Measurements from ENCODE around the gene AGMO. TPM values are rescaled to one million over a fixed set of nuclear protein-coding genes. Genes with fewer than 3 reads are reported as not detected.

The AGMO gene
- total RNA-seq, 2 donors from 2014 or later, result 1.9 TPM; not detected in 1

- Histone ChIP-seq H3K4me3 (ENCODE audit: low read length) (no peak overlapping the region), H3K27me3 (ENCODE audit: control insufficient read depth, insufficient read depth, low read length, poor library complexity, severe bottlenecking) (no peaks in the 10 kb centered on the region), H3K4me1 (ENCODE audit: control insufficient read depth, insufficient read depth, low read length) (no peaks in the 10 kb centered on the region), H3K9me3 (ENCODE audit: control insufficient read depth, low read length) (peaks cover 16% of the 10 kb centered on the region), H3K36me3 (ENCODE audit: control insufficient read depth, insufficient read depth, low read length) (no peaks in the 10 kb centered on the region), H3K27ac (ENCODE audit: low read depth, low read length) (no peak overlapping the region), H3K9ac (ENCODE audit: extremely low read depth, low read length, poor library complexity, severe bottlenecking) (no peak overlapping the region)
- no peak for DNase-seq
- peaks cover 4% of the 10 kb centered on the region for H3K36me3 Mint-ChIP-seq (ENCODE audit: low read depth)
- peaks cover 19% of the 10 kb centered on the region for H3K9me3 Mint-ChIP-seq
- H3K27ac Mint-ChIP-seq, result no peak overlapping the region
- no peak overlapping the region for H3K4me3 Mint-ChIP-seq
- peaks cover 2% of the 10 kb centered on the region for H3K4me1 Mint-ChIP-seq
- H3K27me3 Mint-ChIP-seq (ENCODE audit: insufficient read depth), result no peaks in the 10 kb centered on the region
- WGBS, 2 experiments (ENCODE audit: insufficient coverage in 1 of 2, insufficient read length in 1 of 2), result 78 to 84% methylated on average over 3 to 4 of the region's 4 CpGs
- TF ChIP-seq CTCF (conservative IDR thresholded peaks at IDR 0.05), result no peak
Measured at GRCh38 chr7:15341817-15342216, 220.0 kb downstream of the AGMO start.

- 100% methylated on average over 1 of the region's 1 CpG; no CpG with 5 or more reads in 1 of the 2 experiments for WGBS, 2 experiments (ENCODE audit: insufficient coverage in 1 of 2, insufficient read length in 1 of 2)
- H3K36me3 Mint-ChIP-seq (ENCODE audit: low read depth), result peaks cover 4% of the 10 kb centered on the region
- Histone ChIP-seq H3K9ac (ENCODE audit: extremely low read depth, low read length, poor library complexity, severe bottlenecking) (no peak overlapping the region), H3K4me1 (ENCODE audit: control insufficient read depth, insufficient read depth, low read length) (no peaks in the 10 kb centered on the region), H3K9me3 (ENCODE audit: control insufficient read depth, low read length) (peaks cover 16% of the 10 kb centered on the region), H3K27ac (ENCODE audit: low read depth, low read length) (no peak overlapping the region), H3K4me3 (ENCODE audit: low read length) (no peak overlapping the region), H3K27me3 (ENCODE audit: control insufficient read depth, insufficient read depth, low read length, poor library complexity, severe bottlenecking) (no peaks in the 10 kb centered on the region), H3K36me3 (ENCODE audit: control insufficient read depth, insufficient read depth, low read length) (no peaks in the 10 kb centered on the region)
- peaks cover 19% of the 10 kb centered on the region for H3K9me3 Mint-ChIP-seq
- no peak for TF ChIP-seq CTCF (conservative IDR thresholded peaks at IDR 0.05)
- DNase-seq, result no peak
- H3K27me3 Mint-ChIP-seq (ENCODE audit: insufficient read depth), result no peaks in the 10 kb centered on the region
- no peak overlapping the region for H3K27ac Mint-ChIP-seq
- no peak overlapping the region for H3K4me3 Mint-ChIP-seq
- H3K4me1 Mint-ChIP-seq, result peaks cover 2% of the 10 kb centered on the region
Measured at GRCh38 chr7:15336146-15336545, 225.7 kb downstream of the AGMO start.

GRCh38 chr7:15335390-15335789, 226.4 kb downstream of the AGMO start:
- Histone ChIP-seq H3K4me3 (ENCODE audit: low read length) (no peak overlapping the region), H3K9me3 (ENCODE audit: control insufficient read depth, low read length) (peaks cover 11% of the 10 kb centered on the region), H3K27ac (ENCODE audit: low read depth, low read length) (no peak overlapping the region), H3K4me1 (ENCODE audit: control insufficient read depth, insufficient read depth, low read length) (no peaks in the 10 kb centered on the region), H3K27me3 (ENCODE audit: control insufficient read depth, insufficient read depth, low read length, poor library complexity, severe bottlenecking) (no peaks in the 10 kb centered on the region), H3K9ac (ENCODE audit: extremely low read depth, low read length, poor library complexity, severe bottlenecking) (no peak overlapping the region), H3K36me3 (ENCODE audit: control insufficient read depth, insufficient read depth, low read length) (no peaks in the 10 kb centered on the region)
- Mint-ChIP-seq H3K27me3 (ENCODE audit: insufficient read depth) (no peaks in the 10 kb centered on the region), H3K4me3 (no peak overlapping the region), H3K4me1 (peaks cover 2% of the 10 kb centered on the region), H3K27ac (no peak overlapping the region), H3K9me3 (peaks cover 15% of the 10 kb centered on the region), H3K36me3 (ENCODE audit: low read depth) (peaks cover 3% of the 10 kb centered on the region)
- WGBS, 2 experiments (ENCODE audit: insufficient coverage in 1 of 2, insufficient read length in 1 of 2), result 95 to 100% methylated on average over 3 to 6 of the region's 6 CpGs
- no peak for DNase-seq
- no peak for TF ChIP-seq CTCF (conservative IDR thresholded peaks at IDR 0.05)

Data from endodermal cell (in vitro differentiated cells).